Activated gamma-delta T cell treated with Interleukin-2 at 50 U/mL for 16 hours (primary cell): ENCODE measurements around the gene GNAO1.

Experiments used
- DNase-seq: peaks from one replicate; pipeline ENCODE4 v3.0.0-alpha.2; 2020

Gene GNAO1

DNA sequence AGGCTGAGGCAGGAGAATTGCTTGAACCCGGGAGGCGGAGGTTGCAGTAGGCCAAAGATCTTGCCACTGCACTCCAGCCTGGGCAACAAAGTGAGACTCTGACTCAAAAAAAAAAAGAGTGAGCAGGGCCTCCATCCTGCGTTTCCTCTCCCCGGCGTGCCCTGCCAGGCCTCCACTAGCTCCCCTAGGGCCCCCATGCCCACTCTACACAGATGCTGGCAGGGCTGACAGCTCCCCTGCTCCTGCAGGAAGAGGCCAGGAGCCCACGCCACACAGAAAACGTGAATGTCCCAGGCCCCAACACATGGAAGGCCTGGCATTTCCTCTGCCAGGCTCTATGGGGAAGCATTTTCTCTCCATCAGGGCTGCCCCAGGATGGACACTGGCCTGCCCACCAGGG, 124.7 kb downstream of the GNAO1 start:
- no peak for DNase-seq

GRCh38 chr16:56316545-56316944, 125.3 kb downstream of the GNAO1 start:
- no peak for DNase-seq

DNA sequence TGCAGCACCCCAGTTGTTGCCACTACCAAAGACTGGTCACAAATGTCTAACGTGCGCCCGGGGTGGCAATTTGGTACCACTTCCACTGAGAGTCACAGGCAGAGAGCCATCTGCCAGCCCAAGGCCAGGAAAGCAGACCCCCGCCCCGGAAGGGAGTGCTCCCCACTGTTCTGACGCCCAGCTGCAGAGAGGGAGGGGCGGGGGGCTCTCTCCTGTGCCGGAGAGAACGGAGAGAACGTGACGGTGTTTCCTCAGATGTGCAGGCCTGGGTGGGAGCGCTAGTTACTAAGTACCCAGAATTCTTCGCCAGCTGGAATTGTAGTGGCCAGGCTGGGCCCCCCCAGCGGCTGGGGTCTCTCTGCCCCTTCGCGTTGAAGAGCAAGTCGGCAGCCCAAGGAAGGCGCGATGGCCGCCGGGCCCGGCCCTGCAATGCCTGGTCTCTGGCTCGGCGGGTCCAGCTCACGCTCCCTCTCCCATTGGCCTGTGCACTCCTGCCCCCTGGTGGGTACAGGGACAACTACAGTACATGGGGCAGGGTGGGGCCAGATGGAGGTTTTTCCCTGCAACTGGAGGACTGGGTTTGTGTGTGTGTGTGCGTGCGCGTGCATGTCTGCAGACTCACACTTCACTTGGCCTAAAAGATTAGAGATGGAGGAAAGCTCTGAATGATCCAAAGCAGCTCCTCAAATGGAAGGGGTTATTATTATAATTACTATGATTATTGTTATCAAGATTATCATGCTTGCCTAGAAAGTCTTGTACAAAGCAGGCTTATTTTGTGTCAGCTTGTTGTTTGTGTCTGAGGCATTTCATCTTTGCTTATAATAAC, 126.9 kb downstream of the GNAO1 start:
- DNase-seq = peak; percentile 79

DNA sequence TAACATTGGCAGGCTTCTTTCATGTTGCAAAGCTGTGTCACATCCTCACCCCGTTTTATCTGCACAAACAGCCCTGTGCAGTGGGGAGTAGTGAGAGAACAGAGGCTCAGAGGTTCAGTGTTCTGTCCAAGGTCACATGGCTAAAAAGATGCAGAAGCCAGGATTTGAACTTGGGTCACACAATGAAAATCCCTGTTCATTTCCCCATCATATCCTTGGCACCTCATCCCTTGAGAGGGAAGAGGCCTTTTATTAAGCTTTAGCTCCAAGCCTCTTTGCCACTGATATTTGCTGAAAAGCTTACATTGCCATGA, 127.5 kb downstream of the GNAO1 start:
- no peak for DNase-seq

- DNase-seq = no peak
Observed at GRCh38 chr16:56319376-56319775, 128.1 kb downstream of the GNAO1 start.

GRCh38 chr16:56320056-56320455, 128.8 kb downstream of the GNAO1 start:
- DNase-seq = no peak

GRCh38 chr16:56320811-56321558, 129.7 kb downstream of the GNAO1 start:
- no peak for DNase-seq

- no peak for DNase-seq
Observed at GRCh38 chr16:56321571-56321970, 130.3 kb downstream of the GNAO1 start.

DNA sequence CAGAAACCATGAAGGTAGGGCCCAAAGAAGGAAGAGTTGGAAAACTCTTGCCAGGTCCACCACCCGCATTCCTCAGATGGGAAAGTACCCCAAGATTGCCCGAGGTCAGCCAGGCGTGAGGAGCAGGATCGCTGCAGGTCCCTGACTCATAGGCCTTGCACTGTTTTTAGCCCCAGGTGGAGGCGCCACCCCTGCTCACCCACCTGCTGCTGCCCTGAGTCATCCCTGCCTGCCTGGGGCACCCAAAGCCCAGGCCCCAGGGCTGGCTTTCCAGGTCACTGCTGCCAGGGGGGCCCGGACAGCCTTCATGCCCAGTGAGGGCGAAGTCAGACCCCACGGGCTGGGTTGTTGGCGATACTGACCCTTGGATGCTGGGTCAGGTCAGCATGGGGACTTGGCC, 133.1 kb downstream of the GNAO1 start:
- no peak for DNase-seq

DNA sequence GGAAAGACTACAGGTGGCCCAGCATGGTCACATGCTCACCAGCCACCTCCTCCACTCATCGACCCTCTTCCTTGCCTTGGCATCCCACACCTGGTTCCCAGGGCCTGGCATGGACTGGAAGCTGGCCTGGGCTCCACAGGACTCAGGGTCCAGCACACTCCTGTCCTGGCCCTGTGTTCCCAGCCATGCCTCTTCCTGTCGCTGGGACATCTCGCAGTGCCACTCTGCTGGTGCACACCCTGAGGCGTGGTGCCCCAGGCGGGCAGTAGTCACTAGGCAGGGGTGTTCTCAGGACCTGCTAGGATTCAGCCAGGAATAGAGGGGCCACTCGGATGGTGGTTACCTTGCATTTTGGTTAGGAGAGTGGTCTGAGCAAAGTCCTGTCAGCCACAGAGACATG, 134.7 kb downstream of the GNAO1 start:
- DNase-seq = no peak

GRCh38 chr16:56327071-56327928, 136.0 kb downstream of the GNAO1 start:
- no peak for DNase-seq

GRCh38 chr16:56327929-56328258, 136.6 kb downstream of the GNAO1 start:
- DNase-seq = no peak

DNA sequence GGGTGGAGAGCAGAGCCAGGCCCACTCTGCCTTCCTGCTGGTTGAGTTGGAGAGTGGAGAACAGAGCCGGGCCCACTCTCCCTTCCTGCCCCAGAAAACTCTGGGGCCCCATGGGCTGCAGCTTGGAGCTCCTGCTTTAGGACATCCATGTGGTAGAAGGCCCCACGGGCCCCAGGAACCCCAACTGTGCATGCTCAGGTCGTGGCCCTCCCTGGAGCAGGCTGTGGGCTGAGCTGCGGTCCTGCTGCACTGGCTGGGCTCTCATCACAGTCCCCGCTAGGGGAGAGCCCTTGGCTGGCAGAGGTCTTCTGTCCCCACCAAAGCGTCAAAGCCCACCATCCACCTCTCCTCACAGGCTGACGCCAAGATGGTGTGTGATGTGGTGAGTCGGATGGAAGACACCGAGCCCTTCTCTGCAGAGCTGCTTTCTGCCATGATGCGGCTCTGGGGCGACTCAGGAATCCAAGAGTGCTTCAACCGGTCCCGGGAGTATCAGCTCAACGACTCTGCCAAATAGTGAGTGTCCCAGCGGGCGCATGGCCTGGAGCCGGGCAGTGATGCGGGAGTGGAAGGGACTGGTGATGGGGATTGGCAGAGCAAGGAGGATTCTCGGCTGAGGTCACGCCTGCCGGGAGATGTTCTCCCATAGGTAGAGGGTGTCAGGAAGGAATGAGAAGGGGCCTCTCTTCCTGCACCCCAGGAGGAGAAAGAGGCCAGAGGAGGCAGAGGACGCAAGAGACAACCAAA, 137.2 kb downstream of the GNAO1 start:
- no peak for DNase-seq

- DNase-seq = no peak
Observed at GRCh38 chr16:56329887-56330286, 138.6 kb downstream of the GNAO1 start.

DNA sequence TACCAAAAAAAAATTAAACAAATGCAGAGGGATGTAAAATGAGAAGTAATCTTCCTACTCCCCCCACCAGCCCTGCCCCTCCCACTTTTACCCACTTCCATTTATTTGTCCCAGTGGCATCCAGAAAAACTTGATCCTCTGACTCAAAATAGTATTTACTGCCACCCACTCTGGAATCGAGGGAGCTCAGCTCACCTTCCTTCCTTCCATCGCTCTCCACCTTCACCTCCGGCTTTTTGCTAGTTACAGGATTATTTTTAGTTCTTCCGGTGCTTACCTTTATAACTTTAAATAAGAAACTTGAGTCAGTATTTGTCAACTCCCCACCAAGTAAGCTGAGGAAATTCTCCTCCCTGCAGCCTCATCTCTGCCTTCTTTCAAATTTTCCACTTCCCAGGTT, 139.2 kb downstream of the GNAO1 start:
- DNase-seq = no peak

DNA sequence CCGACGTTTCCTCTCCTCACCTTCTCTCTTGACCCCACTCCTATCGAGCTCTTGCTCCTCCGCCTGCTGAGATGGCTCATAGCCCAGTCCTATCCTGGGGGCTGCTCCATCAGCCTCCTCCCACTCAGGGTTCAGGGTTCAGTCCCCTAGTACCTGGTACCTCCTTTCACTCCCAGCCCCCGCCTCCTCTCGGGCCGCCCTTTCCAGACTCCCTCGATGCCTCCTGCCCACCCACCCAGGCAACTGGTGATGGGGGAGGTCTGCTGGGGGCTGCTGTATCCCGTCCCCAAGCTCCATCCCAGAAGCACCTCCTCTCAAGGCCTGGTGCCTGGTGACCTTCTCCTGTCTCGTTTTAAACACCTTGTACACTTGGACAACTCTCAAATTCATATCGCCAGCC, 140.1 kb downstream of the GNAO1 start:
- no peak for DNase-seq

GRCh38 chr16:56331915-56332314, 140.6 kb downstream of the GNAO1 start:
- DNase-seq = no peak

GRCh38 chr16:56332464-56333079, 141.3 kb downstream of the GNAO1 start:
- DNase-seq = no peak

- no peak for DNase-seq
Observed at GRCh38 chr16:56334761-56335160, 143.5 kb downstream of the GNAO1 start.

GRCh38 chr16:56336071-56336688, 144.9 kb downstream of the GNAO1 start:
- DNase-seq = no peak

- no peak for DNase-seq
Observed at GRCh38 chr16:56336711-56337110, 145.4 kb downstream of the GNAO1 start.
